ENCODE data around the gene CEND1.
A peak's percentile ranks its signal among the peaks of the same experiment; 100 is the strongest.

The CEND1 gene

DNA sequence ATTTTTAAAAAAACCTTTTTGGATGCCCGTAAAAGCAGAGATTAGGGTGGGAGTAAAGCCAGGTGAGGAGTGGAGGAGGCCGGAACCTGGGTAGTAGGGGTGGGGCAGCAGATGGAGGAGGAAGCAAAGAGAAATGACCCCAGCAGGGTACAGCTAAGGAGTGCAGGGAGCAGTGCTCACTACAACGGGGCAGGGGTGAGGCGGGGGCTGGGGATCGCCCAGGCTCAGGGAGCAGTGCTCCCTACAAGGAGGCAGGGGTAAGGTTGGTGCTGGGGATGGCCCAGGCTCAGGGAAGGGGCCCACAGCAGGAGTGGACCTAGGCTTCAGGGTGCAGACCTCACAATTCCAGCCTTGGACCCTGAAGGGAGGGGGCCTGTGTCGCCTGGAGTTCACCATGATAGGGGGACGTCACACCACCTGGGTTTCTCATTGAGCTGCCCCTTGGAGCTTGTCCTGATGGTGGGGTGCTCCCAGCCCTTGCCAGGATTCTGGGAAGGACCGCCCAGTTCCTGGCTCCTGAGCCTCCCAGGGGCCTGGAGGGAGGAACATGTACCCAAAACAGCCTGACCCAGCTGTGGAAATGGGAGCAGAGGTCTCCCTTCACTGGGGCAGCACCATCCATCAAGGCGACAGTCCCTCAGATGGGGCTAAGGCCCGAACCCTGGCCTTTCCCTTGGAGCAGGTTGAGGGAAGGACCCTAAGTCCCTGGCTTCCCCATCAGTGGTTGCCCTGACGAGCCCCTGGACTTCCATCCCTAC is 26.0 kb upstream of the CEND1 start:
- DNase-seq = no peak

DNA sequence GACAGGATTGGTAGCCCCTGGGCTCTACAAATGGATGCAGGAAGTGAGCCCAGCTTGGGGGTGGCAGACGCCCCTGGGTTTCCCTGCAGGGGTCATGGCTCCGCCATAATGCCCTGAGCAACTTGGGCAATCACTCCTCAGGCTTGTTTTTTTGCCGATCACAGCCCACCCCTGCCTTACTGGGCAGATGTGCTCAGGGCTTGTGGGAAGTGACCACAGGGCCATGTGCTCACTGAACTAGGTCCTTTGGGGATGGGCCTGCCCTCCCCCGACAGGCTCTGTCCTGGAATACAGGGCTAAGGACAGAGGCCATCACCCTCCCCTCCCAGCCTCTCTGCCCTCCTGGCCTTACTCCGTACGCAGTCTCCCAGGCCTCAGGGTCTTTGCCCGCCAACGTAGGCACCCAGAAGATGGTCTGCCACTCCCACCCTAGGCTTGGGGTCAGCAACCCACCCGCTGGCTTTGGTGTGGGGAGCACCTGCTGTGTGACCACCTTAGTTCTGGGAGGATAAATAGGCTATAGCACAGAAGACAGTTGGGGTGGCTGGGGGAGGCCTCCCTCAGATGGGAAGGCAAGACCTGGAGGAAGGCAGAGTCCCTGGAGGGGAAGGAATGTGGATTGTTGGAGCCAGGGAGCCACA is 23.7 kb upstream of the CEND1 start:
- DNase-seq = no peak
- intact Hi-C loops (cut with DNase I) = no loop called here

More for the DNA sequence above, 26.0 kb upstream of the CEND1 start:
- intact Hi-C loops (cut with DNase I) = no loop called here

DNA sequence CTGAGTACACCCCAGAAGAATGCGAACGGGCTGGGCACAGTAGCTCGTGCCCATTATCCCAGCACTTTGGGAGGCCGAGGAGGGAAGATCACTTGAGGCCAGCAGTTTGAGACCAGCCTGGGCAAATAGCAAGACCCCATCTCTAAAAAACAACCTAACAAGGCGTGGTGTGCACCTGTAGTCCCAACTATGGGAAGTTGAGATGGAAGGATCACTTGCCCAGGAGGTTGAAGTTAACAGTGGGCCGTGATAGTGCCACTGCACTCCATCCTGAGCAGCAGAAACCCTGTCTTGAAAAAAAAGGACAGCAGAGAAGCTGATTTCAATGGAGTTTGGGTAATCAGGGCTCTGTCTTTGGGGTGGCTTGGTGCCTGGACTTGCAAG is 23.2 kb upstream of the CEND1 start:
- intact Hi-C loops (cut with DNase I) = no loop called here
- DNase-seq = no peak

DNA sequence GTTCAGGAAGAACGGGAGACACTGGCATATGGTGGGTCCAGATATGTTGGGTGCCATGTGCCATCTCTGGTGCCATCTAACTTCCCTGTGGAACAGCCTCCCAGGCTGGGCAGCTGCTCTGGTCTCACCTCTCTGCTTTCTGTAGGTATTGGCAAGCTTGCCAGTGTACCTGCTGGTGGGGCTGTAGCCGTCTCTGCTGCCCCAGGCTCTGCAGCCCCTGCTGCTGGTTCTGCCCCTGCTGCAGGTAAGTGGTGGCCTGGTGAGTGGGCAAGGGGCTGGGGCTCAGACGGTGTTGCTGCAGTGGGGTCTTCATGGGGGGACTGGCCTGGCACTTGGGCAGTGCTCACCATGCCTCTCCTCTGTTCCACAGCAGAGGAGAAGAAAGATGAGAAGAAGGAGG is 22.5 kb upstream of the CEND1 start:
- intact Hi-C loops (cut with DNase I) = no loop called here
- DNase-seq = no peak

DNA sequence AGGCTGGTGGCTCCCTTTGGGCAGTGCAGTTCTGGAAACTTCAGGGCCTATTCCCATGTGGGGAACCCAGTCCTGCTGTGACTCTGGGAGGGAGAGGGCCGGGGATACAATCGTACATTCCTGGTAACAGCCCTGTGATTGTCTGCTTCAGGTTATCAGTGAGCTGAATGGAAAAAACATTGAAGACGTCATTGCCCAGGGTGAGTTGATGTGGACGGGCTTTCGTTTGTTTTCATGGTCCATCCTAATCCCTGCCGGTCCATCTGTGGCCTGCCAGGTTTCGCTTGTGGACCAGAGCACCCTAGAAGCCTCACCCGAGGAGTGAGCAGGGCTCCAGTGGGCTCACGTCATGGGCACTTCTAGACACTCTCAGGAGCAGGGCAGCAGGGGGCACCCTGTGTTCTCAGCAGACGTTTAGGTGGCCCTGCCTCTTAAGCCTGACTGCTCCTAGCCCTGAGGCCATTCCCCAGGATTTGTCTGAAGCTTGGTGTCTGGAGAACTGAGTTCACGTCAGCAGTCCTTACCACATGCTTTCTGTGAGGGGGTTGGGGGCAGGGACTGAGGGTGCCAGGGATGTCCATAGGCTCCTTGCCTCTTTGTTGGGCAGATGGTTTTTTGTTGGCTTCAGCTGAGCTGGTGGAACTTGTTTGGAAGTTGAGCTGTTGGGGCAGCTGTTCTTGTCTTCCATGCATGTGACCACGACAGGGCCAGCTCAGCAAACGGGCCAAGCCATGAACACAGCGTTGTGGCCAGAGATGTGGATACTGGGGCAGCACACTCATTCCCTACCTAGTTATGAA is 21.8 kb upstream of the CEND1 start:
- DNase-seq = no peak

DNA sequence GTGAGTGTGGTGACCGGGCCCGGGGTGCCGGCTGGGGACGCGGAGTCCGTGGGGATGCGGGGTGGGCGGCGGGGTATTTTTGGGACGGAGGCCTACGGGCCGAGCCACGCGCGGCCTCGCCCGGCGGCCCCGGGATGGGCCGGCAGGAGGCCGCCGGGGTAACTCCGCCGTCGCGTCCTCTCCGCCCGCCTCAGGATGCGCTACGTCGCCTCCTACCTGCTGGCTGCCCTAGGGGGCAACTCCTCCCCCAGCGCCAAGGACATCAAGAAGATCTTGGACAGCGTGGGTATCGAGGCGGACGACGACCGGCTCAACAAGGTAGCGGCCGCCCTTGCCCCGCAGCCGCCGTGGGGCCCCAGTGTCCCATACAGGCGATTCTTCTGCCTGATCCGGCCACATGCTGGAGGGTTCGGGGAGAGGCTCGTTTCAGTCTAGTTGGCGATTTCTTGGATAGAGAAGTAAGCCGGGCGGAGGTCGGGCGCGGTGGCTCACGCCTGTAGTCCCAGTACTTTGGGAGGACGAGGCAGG is 20.2 kb upstream of the CEND1 start:
- DNase-seq = no peak
- intact Hi-C loops (cut with DNase I) = no loop called here

More for the DNA sequence above, 21.8 kb upstream of the CEND1 start:
- intact Hi-C loops (cut with DNase I) = no loop called here

DNA sequence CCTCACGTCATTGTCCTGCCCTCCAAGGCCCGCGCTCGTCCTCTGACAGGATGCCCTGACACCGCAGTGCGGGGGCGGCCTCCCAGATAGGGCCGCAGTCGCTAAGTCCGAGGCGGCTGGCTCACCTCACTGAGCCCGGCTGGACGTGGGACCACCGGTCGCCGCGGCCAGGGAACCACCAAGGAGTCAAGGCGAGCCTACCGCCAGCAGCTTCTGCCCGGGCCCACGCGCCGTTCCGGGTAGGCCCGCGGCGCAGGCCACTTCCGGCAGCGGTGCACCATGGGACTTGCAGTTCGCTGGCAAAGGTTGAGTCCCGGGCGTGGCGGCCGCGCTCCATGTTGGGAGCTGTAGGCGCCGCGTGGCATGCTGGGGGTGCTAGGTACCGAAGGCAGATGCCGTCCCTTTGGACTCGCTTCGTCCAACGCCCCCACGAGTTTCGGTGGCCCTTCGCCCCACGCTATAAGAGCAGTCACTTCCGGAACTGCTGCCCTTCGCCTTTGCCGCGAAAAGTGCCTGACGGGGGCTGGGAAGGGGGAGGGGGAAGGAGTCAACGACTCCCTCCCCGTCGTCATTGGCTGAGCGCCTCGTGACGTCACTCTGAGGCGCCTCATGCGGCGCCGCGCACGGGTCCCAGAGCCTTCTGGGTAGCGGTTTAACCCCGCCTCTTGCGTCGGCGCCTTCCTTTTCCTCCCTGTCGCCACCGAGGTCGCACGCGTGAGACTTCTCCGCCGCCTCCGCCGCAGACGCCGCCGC is 19.6 kb upstream of the CEND1 start, which contains the start of gene RPLP2:
RPLP2 (plus strand) TSS at position 681 of the 753 bp plus-strand sequence. CDS start 268 bp downstream, outside the sequence.
- DNase-seq = peak; percentile 96 to 100 (median 98)
- intact Hi-C loops (cut with DNase I) = no loop called here

DNA sequence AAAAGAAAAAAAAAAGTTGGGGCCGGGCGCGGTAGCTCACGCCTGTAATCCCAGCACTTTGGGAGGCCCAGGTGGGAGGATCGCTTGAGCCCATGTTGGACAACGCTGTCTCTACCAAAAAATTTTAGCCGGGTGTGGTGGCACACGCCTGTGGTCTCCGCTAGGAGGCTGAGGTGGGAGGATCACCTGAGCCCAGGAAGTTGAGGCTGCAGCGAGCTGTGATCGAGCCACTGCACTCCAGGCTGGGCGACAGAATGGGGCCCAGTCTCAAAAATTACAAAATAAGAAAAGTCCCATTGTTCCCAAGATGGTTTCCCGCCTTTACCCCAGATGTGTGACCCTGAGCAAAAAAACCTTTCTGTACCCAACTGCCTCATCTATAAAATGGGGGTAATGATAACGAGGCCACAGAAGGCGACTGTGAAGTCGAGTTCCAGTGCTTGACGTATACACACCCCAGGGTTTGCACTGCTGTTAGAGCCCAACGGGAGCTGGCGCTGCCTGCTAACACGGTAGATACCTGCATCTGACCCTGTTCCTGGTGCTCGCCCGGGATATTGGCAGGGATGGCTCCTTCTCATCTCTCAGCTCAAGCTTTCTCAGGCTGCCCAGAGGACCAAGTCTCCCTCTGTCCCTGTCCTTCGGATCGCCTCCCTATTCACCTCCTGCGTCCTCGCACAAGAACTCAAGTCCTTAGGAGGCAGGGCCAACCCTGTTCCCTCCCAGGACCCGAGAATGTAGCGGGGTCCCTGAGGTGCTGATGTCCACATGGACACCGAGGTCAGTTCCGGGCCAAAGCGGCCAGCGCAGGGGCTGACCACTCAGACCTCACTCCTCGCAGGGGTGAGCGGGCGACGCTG is 18.8 kb upstream of the CEND1 start:
- intact Hi-C loops (cut with DNase I) = no loop called here

DNA sequence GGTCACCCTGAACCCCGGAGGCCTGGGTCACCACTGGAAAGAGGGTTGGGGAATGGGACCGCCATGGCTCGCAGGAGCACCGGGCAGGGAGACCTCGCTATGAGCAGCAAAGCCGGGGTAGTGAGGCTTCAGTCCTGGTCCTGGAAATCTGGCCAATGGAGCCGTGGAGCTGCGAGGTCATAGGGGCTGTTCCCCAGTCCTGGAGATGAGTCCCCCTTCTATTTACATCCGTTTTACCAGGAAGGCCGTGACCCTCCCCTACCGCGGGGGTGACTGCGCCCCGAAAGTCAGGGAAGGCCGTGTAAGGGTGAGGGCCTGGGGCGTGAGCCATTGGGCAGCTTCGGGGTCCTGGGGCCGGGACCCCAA is 14.7 kb upstream of the CEND1 start:
- intact Hi-C loops (cut with DNase I) = no loop called here
- no peak for DNase-seq

More for the DNA sequence above, 18.8 kb upstream of the CEND1 start:
- DNase-seq = peak in 1 of 10 donors; percentile 66

DNA sequence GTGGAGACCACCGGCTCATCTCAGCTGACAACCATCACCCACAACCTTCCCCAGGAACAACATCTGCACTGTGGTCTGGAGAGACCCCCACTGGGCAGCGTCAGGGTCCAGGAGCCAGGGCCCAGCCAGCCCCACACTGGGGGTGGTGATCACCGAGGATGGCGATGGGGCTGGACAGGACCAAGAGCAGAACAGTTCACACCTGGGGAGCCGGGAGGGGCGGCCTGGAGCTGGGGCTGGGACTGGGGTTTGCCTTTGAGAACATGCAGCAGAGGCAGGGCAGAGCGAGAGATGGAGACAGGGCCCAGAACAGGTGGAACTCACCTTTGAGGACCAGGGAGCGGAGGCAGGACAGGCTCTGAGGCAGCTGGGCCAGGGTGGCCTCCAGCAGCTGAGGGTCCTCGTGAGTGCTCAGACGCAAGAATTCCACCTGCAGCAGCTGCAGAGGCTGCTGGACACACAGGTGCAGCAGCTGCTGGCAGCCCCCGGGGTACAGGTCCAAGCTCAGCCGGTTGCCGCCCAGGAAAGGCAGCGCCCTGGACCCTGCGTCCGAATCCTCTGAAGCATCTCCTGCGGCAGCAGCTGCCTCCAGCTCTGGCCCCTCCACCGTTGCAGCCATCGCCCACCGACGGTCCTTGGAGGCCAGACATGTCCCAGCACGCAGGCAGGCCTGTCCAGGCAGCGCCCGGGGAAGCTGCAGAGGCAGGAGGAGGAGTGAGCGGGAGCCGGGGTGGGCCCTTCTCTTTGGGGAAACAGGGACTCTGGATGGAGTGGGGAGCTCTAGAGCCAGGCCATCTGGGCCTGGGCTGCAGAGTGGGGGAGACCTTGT is 14.1 kb upstream of the CEND1 start:
- intact Hi-C loops (cut with DNase I) = no loop called here
- DNase-seq = no peak

DNA sequence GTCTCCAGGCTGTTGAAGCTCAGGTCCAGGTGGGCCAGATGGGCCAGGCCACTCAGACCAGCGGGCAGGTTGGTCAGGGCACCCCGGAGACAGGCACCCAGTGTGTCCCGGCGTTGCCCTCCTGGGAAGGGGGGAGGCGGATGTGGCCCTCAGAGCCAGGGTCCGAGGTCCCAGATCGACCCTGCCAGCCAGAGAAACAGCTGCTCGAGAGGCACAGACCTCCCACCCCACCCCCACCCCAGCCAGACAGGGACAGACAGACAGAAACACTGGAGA is 13.5 kb upstream of the CEND1 start:
- DNase-seq = no peak
- intact Hi-C loops (cut with DNase I) = no loop called here

DNA sequence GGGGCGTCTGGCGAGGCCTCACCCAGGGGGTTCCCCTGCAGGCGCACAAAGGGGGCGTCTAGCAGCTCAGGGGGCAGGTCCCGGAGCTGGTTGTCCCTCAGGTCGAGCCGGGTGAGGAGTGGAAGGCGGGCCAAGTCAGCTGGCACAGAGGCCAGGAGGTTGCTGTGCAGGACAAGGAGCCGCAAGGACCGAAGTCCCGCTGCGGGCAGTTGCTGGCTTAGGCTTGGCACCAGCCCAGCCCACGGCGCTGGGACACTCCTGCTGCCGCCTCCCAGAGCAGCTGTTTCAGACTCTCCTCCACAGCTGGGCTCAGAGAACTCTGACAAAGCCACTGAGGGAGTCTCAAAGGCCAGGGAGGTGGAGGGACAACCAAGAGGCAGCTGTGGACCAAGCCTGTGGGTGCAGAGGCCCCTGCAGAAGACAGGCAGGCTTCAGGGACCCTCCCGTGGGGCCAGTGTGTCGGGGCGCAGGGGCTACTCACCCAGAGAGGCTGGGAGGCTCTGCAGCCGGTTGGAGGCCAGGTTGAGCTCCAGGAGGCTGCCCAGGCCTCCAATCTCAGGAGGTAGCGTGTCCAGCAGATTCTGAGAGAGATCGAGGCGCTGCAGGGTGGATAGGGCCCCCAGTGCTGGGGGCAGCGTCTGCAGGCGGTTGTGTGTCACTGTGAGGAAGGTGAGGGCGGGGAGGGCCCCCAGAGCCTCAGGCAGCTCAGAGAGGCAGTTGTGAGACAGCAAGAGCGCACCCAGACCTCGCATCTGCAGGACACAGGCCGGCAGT is 13.0 kb upstream of the CEND1 start:
- intact Hi-C loops (cut with DNase I) = no loop called here
- no peak for DNase-seq

DNA sequence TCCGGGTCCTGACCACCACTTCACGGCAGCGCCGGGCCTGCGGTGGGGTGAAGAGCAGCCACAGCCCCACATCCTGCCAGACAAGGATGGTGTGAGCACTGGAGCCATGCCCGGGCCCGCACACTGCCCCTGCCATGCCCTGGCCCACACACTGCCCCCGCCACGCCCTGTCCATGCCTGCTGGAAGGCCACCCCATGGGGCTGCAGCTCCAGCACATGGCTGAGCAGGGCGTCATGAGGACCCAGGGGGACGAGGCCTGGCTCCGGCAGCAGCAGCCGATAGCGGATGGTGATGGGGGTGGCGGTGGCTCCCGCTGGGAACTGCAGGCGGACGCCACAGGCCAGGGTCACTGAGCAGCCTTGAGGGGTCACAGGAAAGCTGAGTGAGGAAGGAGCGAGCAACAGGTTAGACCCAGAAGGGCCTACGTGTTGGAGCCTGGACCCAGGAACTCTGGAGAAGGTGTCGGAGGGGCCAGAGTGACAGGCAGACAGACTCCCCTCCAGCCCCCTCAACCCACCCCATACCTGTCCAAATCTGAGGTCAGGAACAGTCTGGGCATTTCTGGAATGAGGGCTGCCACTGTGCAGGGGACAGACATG is 12.2 kb upstream of the CEND1 start:
- intact Hi-C loops (cut with DNase I) = no loop called here
- no peak for DNase-seq

DNA sequence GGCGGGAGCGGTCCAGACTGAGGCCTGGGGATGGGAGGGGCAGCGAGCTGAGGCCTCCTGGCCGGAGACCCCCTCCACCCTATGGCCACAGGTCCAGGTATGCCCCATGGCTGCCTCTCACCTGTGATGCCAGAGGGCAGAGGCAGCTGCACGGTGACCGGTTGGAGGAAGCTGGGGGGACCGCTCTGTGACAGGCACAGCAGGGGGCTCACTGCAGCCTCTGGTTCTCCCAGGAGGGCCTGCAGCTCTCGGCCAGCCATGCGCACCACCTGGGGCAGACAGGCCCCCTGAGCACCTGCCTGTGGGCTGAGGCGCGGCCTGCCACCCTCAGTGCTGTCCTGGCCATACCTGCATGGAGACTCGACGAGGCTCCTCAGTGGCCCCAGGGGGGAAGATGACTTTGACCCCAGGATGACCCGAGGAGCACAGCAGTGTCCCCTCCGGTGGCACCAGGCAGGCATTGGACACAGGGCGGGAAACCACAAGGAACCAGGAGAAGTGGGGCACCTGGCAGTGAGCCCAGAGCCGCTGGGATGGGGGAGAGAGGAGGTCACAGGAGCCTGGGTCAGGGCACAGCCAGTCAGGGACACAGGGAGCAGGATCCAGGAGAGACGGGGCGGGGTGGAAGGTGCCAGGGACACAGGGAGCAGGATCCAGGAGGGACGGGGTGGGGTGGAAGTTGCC is 11.3 kb upstream of the CEND1 start:
- intact Hi-C loops (cut with DNase I) = no loop called here
- no peak for DNase-seq

DNA sequence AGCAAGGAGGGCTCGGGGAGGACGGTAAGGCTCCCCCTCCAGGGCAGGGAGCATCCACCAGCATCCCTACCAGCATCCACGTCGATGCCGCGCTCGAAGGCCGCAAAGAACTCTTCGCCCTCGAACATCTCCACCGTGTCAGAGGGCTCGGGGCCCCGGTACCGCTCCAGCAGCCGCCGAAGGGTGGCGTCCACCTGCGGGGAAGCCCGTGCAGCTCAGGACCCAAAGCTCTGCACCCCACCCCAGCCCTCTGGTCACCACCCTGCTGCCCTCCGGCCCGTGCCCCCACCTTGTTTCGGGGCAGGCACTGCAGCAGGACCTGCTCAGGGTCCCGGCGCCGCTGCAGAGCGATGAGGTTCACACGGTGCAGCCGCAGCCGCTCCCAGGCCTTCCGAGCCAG is 10.6 kb upstream of the CEND1 start:
- intact Hi-C loops (cut with DNase I) = no loop called here
- no peak for DNase-seq

DNA sequence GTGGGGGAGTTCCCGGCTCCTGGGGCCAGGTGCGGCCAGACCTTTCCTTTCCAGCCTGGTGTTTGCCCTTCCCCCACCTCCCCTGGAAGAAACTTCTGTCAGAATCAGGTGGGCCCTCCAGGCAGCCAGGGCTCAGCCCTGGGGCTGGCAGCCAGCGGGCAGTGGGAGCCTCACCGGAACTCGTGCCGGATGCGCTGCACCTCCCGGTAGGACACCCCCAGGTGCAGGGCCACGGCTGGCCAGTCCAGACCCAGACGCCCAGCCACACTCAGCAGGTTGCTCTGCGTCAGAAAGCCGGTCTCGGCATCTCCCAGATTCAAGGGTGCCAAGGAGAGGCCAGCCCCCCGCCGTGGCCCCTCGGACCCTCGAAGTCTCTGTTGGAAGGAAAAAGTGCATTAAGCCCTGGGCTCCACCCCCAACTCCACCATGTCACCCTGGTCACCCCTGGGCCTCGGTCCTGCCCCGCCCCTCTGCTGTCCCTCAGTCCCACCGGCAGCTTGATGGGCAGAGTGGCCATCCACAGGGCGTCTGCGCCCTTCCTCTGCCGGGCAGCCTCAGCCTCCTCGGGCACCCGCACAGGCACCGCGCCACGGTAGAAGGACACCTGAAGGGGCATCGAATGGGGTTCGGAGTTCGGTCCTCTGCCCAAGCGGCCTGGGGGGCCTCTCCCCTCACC is 9.9 kb upstream of the CEND1 start:
- DNase-seq = no peak
- intact Hi-C loops (cut with DNase I) = no loop called here

Data from posterior cingulate gyrus (tissue), 11 donors.